Keratinocyte (primary cell): Measurements from ENCODE around the gene POLR1H. TPM values are rescaled to one million over a fixed set of nuclear protein-coding genes. Genes with fewer than 3 reads are reported as not detected.

ENCODE experiments used
- DNase-seq: peaks from one replicate; pipeline ENCODE4 v3.0.0-alpha.2; 2011; ENCODE audit warnings: low read depth, missing footprints, low spot score
- FAIRE-seq: peaks from 2 replicates; lab custom pipeline; 2011; peaks lifted over from hg19 to GRCh38; lab: Jason Lieb, UNC
- H2AFZ ChIP-seq: 2 replicates; pipeline ENCODE4 v1.6.0; 2012; ENCODE audit warnings: low read length, control low read depth, inconsistent platforms; ENCODE audit not compliant: control insufficient read depth
- H3K27ac ChIP-seq: 2 replicates; pipeline ENCODE4 v1.5.1; 2011; ENCODE audit warnings: low read length; ENCODE audit not compliant: control insufficient read depth, insufficient read depth
- H3K27me3 ChIP-seq: 3 replicates; pipeline ENCODE4 v1.6.0; 2011; ENCODE audit warnings: low read length; ENCODE audit not compliant: control insufficient read depth, insufficient read depth; ENCODE audit errors: extremely low read depth
- H3K36me3 ChIP-seq, 2 experiments: 2 replicates in 1 of 2; 3 replicates in 1 of 2; pipeline ENCODE4 v1.5.1; 2011; ENCODE audit warnings: low read length in 2 of 2, mild to moderate bottlenecking in 1 of 2; ENCODE audit not compliant: control insufficient read depth in 2 of 2, insufficient read depth in 2 of 2; ENCODE audit errors: extremely low read depth in 1 of 2
- H3K4me1 ChIP-seq: 3 replicates; pipeline ENCODE4 v1.5.1; 2011; ENCODE audit warnings: low read length; ENCODE audit not compliant: control insufficient read depth, insufficient read depth; ENCODE audit errors: extremely low read depth
- H3K4me2 ChIP-seq: 3 replicates; pipeline ENCODE4 v1.6.0; 2011; ENCODE audit warnings: low read depth, low read length; ENCODE audit not compliant: control insufficient read depth, insufficient read depth; ENCODE audit errors: extremely low read depth
- H3K4me3 ChIP-seq, 3 experiments: fragments of 200-600 bp in 1 of 3; sonication (generic) in 1 of 3; 2 replicates in 2 of 3; 3 replicates in 1 of 3; pipeline ENCODE4 v1.5.1; 2011 to 2016; ENCODE audit warnings: low read length in 3 of 3, mild to moderate bottlenecking in 3 of 3, control low read depth in 2 of 3, inconsistent platforms in 1 of 3, low read depth in 1 of 3, mixed read lengths in 1 of 3, mixed run types in 1 of 3, moderate library complexity in 1 of 3; ENCODE audit not compliant: control insufficient read depth in 2 of 3, insufficient read depth in 2 of 3; ENCODE audit errors: extremely low read depth in 1 of 3
- H3K79me2 ChIP-seq: 2 replicates; pipeline ENCODE4 v1.6.0; 2012; ENCODE audit warnings: low read length; ENCODE audit not compliant: control insufficient read depth, insufficient read depth
- H3K9ac ChIP-seq: 3 replicates; pipeline ENCODE4 v1.6.0; 2011; ENCODE audit warnings: low read length; ENCODE audit not compliant: control insufficient read depth, insufficient read depth; ENCODE audit errors: extremely low read depth
- H3K9me1 ChIP-seq: 3 replicates; pipeline ENCODE4 v1.6.0; 2011; ENCODE audit warnings: low read length; ENCODE audit not compliant: control insufficient read depth, insufficient read depth; ENCODE audit errors: extremely low read depth
- H3K9me3 ChIP-seq: 2 replicates; pipeline ENCODE4 v1.5.1; 2012; ENCODE audit warnings: low read depth, low read length; ENCODE audit not compliant: control insufficient read depth
- H4K20me1 ChIP-seq: 3 replicates; pipeline ENCODE4 v1.6.0; 2011; ENCODE audit warnings: low read length; ENCODE audit not compliant: control insufficient read depth, insufficient read depth; ENCODE audit errors: extremely low read depth
- CTCF ChIP-seq, 3 experiments: IDR thresholded peaks in 1 of 3; conservative IDR thresholded peaks in 1 of 3; optimal IDR thresholded peaks in 1 of 3; 2 replicates in 2 of 3; 3 replicates in 1 of 3; pipeline versions ENCODE3 to v1.5.1; 2011; ENCODE audit warnings: low read length in 3 of 3, mild to moderate bottlenecking in 3 of 3, moderate library complexity in 2 of 3, control low read depth in 1 of 3, inconsistent platforms in 1 of 3; ENCODE audit not compliant: insufficient read depth in 2 of 3; ENCODE audit errors: extremely low read depth in 1 of 3
- EZH2 ChIP-seq: IDR thresholded peaks from one replicate; pipeline ENCODE4 v1.6.1; 2012; ENCODE audit warnings: inconsistent platforms, mild to moderate bottlenecking, low read length, moderate library complexity
- dilution Hi-C: fragments of 300-500 bp; cut with MboI; formaldehyde crosslinking; loops from one replicate; pipeline ENCODE4 v1.7.0; 2020; ENCODE audit warnings: low sequenced_read_pairs; ENCODE audit not compliant: extremely low pct_ligation_motif_present
- polyA plus RNA-seq, 5 experiments: library from polyadenylated mRNA; depleted of rRNA in 3 of 5; stranded (reverse) in 3 of 5; stranded (forward) in 1 of 5; unstranded in 1 of 5; fragments of >200 nt; gene quantifications; 1 replicate in 1 of 5; 2 replicates in 3 of 5; 3 replicates in 1 of 5; pipeline versions ENCODE4 v1.2.1 to v1.2.3, GENCODE V29; 2011 to 2012; ENCODE audit warnings: missing spikeins in 2 of 5, low read depth in 1 of 5, low replicate concordance in 1 of 5

The POLR1H gene
- polyA plus RNA-seq, 1 donor (not counting 4 experiments of a cell fraction or from before 2014, with no cell fraction given): 28.8 TPM

GRCh38 chr6:30093951-30094661 is 33.0 kb downstream of the POLR1H start:
- H3K4me1 ChIP-seq: peaks cover 16% of the 10 kb centered on the region
- H2AFZ ChIP-seq: no peak overlapping the region
- FAIRE-seq: no peak

GRCh38 chr6:30096829-30097228 is 35.8 kb downstream of the POLR1H start:
- no peaks in the 10 kb centered on the region for H4K20me1 ChIP-seq
- H3K36me3 ChIP-seq: no peaks in the 10 kb centered on the region
- H3K4me2 ChIP-seq: no peak overlapping the region
- DNase-seq: no peak
- no peaks in the 10 kb centered on the region for H3K9me3 ChIP-seq
- no peaks in the 10 kb centered on the region for H3K79me2 ChIP-seq
- peaks cover 28% of the 10 kb centered on the region for H3K4me1 ChIP-seq
- no peak for TF ChIP-seq CTCF (optimal IDR thresholded peaks at IDR 0.05 in 1 of 3, IDR thresholded peaks at IDR 0.05 in 1 of 3, conservative IDR thresholded peaks at IDR 0.05 in 1 of 3; ENCODE audit: extremely low read depth in 1 of 3, insufficient read depth in 2 of 3, low read length in 3 of 3)
- TF ChIP-seq EZH2: no peak
- no peak overlapping the region for H3K27ac ChIP-seq
- no peak overlapping the region for H2AFZ ChIP-seq
- no peak for FAIRE-seq
- H3K9ac ChIP-seq: no peak overlapping the region
- dilution Hi-C loops: no loop called here
- H3K4me3 ChIP-seq: no peak overlapping the region
- no peaks in the 10 kb centered on the region for H3K9me1 ChIP-seq
- no peaks in the 10 kb centered on the region for H3K27me3 ChIP-seq

More at GRCh38 chr6:30093951-30094661, 33.0 kb downstream of the POLR1H start:
- Histone ChIP-seq H3K79me2 (no peaks in the 10 kb centered on the region), H3K9me3 (no peaks in the 10 kb centered on the region), H3K27me3 (no peaks in the 10 kb centered on the region), H3K9ac (no peak overlapping the region), H3K4me2 (no peak overlapping the region), H3K27ac (no peak overlapping the region), H3K9me1 (no peaks in the 10 kb centered on the region), H3K36me3 (no peaks in the 10 kb centered on the region), H4K20me1 (no peaks in the 10 kb centered on the region), H3K4me3 (no peak overlapping the region)
- TF ChIP-seq EZH2: no peak
- DNase-seq: no peak
- dilution Hi-C loops: no loop called here
